ENCODE data around the gene WDR55.
"Not testable (repeated sequence)": the region's sequence is repeated elsewhere in the genome, so short reads cannot be mapped to it uniquely, and the experiment has no call there.

WDR55 gene

GRCh38 chr5:140721395-140721794 lies 56.7 kb downstream of the WDR55 start:
- H3K9ac ChIP-seq (ENCODE audit: low read depth, low read length); H3K27me3 ChIP-seq (ENCODE audit: control insufficient read depth, insufficient read depth, low read length); H3K4me3 ChIP-seq (ENCODE audit: low read depth, low read length); H3K9me3 ChIP-seq (ENCODE audit: control insufficient read depth, insufficient read depth, low read length); H3K4me1 ChIP-seq (ENCODE audit: control insufficient read depth, insufficient read depth, low read length); H3K36me3 ChIP-seq (ENCODE audit: control insufficient read depth, insufficient read depth, low read length): not testable (repeated sequence)
